OCI-LY7 (cell line): Measurements from ENCODE around the gene ARL13B.

Experiments used
- EZH2phosphoT487 ChIP-seq: fragments of 200-600 bp; sonication (generic); IDR thresholded peaks from 2 replicates; pipeline ENCODE4 v1.6.1; 2018; ENCODE audit warnings: low read depth, borderline replicate concordance, mild to moderate bottlenecking, mixed run types, antibody characterized with exemption, low read length, moderate library complexity, mixed read lengths
- TF ChIP-seq, protein P1 (sequence below): fragments of 200-600 bp; sonication (generic); conservative IDR thresholded peaks from 2 replicates; pipeline ENCODE4 v1.5.1; 2014; ENCODE audit warnings: mild to moderate bottlenecking, antibody characterized with exemption, low read length, moderate library complexity, mixed read lengths

DNA sequence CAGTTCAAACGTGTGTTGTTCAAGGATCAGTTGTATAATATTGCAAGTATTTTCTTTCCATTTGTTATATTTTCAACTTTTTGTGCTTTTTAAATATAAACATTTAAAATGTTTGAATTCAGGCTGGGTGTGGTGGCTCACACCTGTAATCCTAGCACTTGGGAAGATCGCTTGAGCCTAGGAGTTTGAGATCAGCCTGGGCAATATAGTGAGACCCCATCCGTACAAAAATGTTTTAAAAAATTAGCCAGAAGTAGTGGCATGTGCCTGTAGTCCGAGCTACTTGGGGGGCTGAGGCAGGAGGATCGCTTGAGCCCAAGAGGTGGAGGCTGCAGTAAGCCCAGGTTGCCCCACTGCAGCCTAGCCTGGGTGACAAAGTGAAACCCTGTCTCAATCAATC, 4.7 kb downstream of the ARL13B start:
- TF ChIP-seq, protein P1, sequence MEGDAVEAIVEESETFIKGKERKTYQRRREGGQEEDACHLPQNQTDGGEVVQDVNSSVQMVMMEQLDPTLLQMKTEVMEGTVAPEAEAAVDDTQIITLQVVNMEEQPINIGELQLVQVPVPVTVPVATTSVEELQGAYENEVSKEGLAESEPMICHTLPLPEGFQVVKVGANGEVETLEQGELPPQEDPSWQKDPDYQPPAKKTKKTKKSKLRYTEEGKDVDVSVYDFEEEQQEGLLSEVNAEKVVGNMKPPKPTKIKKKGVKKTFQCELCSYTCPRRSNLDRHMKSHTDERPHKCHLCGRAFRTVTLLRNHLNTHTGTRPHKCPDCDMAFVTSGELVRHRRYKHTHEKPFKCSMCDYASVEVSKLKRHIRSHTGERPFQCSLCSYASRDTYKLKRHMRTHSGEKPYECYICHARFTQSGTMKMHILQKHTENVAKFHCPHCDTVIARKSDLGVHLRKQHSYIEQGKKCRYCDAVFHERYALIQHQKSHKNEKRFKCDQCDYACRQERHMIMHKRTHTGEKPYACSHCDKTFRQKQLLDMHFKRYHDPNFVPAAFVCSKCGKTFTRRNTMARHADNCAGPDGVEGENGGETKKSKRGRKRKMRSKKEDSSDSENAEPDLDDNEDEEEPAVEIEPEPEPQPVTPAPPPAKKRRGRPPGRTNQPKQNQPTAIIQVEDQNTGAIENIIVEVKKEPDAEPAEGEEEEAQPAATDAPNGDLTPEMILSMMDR = no peak
- no peak for TF ChIP-seq EZH2phosphoT487
